ENCODE data around the gene TFF2.

DNA sequence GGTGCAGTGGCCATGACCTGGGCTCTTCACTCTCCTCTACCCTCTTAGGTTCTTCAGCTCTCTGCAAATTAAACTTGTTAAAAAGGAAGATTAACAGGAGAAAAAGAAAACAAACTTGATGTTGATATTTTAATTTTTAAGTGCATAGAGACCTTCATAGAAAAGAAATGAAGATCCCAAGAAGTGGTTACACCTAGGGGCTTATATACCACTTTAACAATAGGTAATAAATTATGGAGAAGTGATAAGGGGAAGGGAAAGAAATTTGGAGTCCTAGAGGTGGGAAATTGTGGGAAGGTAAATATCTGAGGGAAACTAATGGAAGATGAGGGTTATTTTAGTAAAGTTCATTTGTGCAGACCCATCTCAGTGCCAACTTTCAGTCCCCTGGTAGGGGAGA is 19.1 kb downstream of the TFF2 start:
- TF ChIP-seq, protein P1, sequence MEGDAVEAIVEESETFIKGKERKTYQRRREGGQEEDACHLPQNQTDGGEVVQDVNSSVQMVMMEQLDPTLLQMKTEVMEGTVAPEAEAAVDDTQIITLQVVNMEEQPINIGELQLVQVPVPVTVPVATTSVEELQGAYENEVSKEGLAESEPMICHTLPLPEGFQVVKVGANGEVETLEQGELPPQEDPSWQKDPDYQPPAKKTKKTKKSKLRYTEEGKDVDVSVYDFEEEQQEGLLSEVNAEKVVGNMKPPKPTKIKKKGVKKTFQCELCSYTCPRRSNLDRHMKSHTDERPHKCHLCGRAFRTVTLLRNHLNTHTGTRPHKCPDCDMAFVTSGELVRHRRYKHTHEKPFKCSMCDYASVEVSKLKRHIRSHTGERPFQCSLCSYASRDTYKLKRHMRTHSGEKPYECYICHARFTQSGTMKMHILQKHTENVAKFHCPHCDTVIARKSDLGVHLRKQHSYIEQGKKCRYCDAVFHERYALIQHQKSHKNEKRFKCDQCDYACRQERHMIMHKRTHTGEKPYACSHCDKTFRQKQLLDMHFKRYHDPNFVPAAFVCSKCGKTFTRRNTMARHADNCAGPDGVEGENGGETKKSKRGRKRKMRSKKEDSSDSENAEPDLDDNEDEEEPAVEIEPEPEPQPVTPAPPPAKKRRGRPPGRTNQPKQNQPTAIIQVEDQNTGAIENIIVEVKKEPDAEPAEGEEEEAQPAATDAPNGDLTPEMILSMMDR (IDR thresholded peaks at IDR 0.05; ENCODE audit: low read depth, low read length) = no peak
- no peak for TF ChIP-seq EZH2phosphoT487 (IDR thresholded peaks at IDR 0.05; ENCODE audit: low read depth)
